Activated CD4-positive, alpha-beta T cell treated with anti-CD3 and anti-CD28 coated beads, Interleukin-2, amount 50 U/mL, for 24 hours (primary cell): ENCODE data around the gene ZNF408.
"Not testable (repeated sequence)": the region's sequence is repeated elsewhere in the genome, so short reads cannot be mapped to it uniquely, and the experiment has no call there.

ENCODE experiments used
- DNase-seq, 2 donors: peaks; one replicate each; pipeline ENCODE4 v3.0.0-alpha.2; 2020; ENCODE audit warnings: low read depth in 1 of 2, low spot score in 1 of 2

The ZNF408 gene

DNA sequence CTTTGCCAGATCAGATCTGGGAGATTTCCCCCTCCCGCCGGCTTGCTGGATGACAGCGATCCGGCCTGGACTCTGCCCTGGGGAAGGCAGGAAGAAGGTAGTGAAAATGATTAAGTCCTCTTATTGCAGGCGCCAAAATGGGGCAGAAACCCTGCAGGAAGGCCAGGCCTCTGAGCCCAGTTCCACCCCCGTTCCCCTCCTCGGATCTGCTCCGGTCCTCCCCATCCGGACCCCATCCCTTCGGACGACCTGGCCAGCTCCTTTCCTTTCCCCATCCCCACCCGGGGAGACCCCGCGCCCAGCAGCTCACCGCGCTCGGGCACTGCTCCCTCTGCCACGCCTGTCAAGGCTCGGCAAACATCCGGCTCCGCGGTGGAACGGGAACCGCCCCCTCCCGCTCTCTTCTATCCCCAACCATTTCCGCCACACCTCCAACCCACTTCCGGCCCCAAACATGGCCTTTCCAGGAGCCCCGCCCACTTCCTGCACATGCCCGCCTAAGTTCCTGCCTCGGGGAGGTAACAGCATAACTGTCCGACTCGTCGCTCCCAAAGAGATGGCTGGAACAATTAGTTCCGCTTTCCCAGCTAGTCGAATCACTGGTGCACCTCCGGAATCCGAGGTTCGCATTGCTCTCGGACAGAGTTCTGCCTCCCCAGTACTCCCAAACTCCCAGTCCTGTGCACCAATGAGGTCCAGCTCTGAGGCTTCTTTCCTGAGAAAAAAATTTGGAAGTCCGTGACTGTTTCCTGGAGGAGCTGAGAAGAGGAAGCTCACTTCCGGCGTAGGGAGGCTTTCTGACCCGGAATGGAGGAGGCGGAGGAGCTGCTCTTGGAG is at the start of gene ZNF408, which contains the start of gene ARHGAP1:
Gene ZNF408 (plus strand): TSS at position 791 of the 837 bp plus-strand sequence. CDS start 17 bp downstream, at position 808.
Gene ARHGAP1 (minus strand): TSS at position 379 of the 837 bp plus-strand sequence. CDS start 4,512 bp downstream, outside the sequence.
- peak; percentile 98 to 99 for DNase-seq

DNA sequence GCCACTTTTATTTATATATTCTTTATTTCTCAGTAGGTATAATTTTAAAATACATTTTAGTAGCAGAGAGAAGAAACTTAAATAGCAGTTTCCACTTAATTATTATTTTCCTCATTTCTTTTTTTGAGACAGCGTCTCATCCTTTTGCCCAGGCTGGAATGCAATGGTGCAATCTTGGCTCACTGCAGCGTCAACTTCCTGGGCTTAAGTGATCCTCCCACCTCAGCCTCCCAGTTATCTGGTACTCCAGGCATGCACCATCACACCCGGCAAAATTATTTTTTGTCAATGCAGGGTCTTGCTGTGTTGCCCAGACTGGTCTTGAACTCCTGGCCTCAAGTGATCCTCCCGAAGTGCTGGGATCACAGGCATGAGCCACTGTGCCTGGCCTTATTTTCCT is 45.2 kb upstream of the ZNF408 start:
- DNase-seq: no peak

DNA sequence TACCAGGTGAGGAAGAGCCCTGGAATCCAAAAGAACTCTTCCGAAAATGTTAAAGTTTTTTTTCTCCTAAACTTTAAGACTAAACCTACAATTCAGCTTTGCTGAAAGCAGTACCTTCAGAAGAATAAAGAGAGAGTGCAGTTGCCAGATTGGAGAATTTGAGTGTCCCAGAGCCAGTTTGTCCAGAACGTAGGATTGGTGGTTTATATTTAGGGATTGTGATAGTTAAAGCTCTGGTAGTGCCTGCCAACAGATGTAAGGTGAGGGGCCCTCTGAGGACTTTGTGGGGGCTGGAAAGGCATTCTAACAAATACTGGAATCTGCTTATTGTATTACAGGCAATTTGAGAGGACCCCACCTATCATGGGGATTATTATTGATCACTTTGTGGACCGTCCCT is 43.6 kb upstream of the ZNF408 start:
- DNase-seq: no peak

DNA sequence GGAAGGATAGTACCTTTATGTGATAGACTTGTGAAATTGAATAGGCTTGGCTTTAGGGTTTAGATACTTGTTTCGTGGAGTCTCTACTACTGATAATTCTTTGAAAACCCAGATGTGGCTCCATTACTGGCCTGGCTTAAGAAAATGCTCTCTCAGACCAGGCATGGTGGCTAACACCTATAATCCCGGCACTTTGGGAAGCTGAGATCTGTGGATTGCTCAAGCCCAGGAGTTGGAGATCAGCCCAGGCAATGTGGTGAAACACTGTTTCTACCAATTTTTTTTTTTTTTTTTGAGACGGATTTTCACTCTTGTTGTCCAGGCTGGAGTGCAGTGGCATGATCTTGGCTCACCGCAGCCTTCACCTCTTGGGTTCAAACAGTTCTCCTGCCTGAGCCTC is 42.6 kb upstream of the ZNF408 start:
- DNase-seq: no peak

DNA sequence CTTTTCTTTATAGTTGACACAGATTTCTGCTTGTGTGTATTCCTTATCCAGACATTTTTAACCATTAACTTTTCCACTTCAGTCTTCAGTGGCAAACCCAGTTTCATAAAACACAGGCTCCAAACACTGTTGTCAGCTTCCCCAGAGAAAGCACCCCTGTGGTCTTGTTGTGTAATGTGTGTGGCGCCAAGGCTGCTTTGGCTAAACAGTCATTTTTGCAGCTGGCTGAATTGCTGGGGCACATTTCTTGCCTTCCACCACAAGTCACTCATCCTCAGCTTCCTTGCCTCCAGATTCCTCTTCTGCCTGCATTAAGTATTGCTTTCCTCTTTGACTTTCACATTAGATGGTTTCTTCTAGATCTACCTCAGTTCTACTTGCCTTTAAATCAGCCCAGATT is 40.9 kb upstream of the ZNF408 start:
- no peak for DNase-seq

DNA sequence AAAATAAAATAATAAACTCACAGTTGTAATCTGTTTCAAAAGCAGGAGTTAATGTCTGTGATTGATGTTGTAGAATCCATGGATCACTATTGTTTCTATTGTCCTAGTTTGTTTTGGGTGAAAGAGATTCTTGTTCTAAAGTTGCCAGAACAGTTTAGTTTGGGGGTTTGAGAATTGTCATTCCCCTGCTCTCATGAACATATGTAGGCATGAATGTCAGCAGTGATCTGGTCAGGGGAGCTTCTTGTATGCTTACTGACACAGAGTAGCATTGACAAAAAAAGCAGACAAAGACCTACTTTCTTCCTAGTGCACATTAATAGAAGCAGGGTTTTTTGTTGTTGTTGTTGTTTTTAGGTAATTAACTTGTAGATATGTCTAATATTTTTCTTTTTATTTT is 39.0 kb upstream of the ZNF408 start:
- no peak for DNase-seq

DNA sequence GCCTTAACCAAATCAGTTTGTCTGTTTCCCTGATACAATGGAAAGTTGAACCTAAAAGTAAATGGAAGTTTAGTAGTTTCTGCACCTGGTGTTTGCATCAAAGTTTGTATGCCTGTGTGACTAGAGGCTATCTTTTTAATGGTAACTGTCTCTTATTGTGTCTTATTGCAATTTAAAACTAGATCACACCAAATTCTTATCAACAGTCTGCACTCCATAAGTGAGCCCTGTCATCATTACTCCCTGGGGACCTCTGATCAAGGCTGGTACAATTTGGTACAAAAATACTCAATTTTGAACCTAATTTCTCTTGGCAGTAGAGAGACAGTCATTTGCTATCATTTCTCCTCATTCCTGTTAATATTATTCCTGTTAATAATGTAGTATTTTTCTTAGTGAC is 38.5 kb upstream of the ZNF408 start:
- no peak for DNase-seq

DNA sequence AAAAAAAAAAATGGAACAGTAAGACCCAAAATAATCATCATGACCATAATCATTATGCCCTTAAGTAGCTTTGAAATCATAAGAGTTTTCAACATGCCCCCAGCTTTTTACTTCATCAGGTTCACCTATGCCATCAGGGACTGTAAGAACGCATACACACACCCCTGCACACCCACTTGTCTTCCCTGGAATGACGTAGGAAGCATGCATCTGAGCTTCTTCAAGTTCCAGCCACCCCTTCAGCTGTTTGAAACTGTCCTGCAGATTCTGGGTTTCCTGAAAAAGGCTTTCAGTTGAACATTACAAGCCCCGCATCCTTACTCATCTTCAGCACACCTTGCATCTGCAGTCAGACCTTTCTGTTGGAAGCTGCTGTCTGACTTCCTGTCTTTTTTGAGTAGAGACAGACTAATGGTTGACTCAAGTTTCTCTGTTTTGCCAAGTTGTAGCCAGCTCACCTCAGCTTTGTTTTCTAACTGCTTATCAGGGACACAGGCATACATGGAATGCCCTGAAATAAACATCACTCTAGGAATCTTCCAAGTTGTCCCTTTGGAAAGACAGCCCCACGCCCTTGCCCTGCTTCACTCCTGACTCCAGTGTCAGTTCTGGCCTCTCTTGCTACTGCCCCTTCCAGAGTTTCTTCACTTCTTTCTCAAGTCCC is 37.4 kb upstream of the ZNF408 start:
- DNase-seq: no peak

DNA sequence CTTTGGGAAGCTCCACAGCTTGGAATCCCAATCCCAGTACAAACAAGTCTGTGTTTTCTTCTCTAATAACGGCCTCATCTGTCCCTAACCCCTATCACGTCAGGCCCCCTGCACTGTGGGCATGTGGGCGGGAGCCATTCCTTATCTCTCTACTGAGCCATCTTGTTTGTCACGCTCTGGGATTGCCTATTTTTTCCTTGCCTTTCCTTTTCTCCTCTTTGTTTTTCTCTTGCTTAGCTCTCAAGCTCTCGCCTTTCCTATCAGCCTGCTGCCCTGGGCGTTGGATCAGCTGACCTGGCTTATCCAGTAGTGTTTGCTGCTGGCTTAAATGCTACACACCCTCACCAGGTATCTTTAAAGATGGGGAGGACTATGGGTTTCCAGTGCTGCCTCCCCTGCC is 36.2 kb upstream of the ZNF408 start:
- DNase-seq: no peak

DNA sequence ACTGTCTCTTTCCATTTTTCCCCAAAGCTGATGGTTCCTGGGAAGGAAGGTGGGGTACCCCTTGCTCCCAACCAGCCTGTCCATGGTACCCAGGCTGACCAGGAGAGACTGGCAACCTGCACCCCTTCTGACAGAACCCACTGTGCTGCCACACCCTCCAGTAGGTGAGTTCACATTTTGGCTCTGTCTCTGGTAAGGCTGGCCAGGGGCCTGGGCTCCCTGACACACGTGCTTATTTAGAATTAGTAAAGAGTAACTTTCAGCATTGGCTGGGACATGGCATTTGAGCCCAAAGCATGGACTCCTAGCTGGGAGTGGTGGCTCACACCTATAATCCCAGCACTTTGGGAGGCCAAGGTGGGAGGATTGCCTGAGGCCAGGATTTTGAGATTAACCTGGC is 35.5 kb upstream of the ZNF408 start:
- no peak for DNase-seq

DNA sequence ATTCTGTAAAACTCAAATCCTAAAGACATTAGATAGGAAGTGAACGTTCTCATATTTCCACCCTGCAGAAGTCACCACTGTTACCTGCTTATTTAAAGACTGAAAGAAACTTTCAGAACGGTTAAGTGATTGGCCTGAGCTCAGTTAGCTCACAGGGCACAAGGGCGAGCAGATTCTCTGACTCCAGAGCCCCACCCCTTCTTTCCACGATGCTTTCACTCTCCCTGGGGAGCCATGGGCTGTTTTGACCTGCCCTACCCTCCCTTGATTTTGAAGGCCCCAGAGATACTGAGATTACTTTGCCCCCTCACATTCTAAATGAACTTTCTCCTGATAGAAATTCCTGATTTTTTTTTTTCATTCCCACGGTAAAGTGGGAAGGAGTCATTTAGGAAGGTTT is 34.3 kb upstream of the ZNF408 start:
- no peak for DNase-seq

DNA sequence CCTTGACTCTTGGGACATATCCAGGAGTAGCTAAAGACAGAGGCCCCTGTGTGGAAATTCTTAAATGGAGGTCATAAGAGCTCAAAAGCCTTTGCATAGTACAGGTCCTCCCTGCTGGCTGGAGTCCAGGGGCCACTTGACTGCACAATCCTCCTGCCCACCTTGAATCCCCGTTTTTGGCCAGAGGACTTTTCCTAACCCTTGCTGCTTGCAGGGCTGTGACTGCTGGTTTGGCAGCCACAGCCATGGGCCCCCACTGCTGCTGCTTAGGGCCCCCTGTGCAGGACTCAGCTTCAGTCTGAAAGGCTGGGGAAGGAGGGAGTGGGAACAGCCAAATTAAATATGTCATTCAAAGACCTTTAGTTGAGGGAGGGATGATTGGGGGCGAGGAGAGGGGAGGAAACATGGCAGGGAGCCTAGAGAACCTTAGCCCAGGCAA is 33.8 kb upstream of the ZNF408 start:
- no peak for DNase-seq

DNA sequence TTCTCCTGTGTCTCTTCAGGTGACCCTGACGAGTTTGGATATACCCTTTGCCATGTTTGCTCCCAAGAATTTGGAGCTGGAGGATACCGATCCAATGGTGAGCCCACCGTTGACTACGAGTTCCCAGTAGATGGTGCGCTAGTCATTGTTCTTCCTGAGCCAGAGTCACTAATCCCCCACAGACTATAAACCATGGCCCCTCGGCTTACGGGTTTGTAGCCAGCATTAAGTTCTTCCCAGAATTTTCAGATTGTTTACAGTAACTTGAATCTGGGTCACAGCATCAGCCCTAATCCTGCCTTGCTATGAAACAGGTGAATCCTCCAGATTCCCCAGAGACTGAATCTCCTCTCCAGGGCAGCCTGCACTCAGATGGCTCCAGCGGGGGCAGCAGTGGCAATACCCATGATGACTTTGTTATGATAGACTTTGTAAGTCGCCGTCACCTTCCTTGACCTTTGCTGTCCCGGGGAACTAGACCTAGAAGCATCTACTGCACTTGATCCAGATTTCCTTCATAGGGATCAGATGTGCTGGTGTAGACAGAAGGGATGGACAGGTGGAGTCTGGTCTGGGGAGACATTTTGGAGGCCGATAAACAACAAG is 32.2 kb upstream of the ZNF408 start:
- no peak for DNase-seq

DNA sequence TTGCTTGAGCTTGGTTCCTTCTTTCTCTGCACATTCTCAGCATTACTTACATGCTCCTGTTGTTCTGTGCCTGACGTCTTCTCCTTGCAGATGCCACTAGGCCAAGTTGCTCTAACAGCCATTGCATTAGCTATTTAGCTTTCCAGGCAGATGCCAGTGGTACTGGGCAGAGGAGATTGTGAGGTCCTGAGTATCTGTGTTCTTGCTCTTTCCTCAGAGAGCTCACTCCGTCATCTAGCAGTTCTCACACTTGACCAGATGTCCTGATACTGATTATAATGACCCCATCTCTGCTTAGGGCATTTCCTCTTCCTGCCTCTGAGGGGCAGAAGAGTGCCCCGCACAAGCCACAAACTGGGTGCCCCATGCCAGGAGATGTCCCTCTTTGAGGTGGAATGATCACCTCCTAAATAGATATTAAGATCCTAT is 31.1 kb upstream of the ZNF408 start:
- no peak for DNase-seq

DNA sequence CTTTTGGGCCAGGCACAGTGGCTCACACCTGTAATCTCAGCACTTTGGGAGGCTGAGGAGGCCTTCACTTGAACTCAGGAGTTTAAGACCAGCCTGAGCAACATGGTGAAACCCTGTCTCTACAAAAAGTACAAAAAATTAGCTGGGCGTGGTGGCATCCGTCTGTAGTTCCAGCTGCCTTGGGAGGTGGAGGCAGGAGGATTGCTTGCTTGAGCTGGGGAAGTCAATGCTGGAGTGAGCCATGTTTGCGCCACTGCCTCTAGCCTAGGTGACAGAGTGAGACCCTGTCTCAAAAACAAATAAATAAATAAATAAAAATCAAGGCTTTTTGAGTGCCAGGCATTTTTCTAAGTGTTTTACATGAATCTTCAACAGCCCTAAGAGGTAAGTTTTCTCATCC is 30.3 kb upstream of the ZNF408 start:
- DNase-seq: not testable (repeated sequence)

DNA sequence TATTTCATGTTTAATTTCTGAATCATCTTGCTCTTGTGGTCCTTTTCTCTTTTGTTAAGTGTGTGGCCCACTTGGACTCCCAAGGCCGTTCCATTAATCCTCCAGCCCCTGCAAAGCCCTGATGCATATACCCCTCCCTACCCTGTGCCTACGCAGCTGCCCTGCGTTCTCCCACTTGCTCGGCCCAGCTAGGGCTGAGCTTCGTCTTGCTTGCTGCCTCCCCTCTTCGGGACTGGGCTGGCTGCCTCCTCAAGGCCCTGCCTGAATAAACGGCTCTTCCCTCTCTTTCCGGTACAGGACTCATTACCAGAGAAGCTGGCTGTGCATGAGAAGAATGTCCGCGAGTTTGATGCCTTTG is 28.9 kb upstream of the ZNF408 start:
- no peak for DNase-seq

DNA sequence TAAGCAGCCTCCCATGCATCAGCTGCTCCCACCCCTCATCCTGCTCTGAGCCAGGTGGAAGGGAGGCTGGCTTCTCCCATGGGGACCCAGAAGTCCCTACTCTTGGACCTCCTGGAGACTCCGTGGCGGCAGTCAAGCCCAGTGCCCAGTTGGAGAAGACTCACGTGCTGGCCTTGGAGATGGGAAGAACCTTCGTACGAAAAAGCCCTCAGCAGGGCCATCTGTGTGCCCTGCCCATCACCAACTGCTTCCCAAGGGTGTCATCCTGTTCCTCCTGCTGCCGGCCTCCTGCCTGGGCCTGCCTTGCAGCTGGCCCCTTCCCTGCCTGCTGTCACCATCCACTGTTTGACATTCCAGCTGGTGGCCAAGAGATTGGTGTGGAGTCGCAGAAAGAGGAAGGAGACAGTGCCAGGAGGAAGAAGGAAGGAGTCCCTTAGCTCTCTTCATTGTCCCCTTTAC is 28.4 kb upstream of the ZNF408 start:
- DNase-seq: no peak

DNA sequence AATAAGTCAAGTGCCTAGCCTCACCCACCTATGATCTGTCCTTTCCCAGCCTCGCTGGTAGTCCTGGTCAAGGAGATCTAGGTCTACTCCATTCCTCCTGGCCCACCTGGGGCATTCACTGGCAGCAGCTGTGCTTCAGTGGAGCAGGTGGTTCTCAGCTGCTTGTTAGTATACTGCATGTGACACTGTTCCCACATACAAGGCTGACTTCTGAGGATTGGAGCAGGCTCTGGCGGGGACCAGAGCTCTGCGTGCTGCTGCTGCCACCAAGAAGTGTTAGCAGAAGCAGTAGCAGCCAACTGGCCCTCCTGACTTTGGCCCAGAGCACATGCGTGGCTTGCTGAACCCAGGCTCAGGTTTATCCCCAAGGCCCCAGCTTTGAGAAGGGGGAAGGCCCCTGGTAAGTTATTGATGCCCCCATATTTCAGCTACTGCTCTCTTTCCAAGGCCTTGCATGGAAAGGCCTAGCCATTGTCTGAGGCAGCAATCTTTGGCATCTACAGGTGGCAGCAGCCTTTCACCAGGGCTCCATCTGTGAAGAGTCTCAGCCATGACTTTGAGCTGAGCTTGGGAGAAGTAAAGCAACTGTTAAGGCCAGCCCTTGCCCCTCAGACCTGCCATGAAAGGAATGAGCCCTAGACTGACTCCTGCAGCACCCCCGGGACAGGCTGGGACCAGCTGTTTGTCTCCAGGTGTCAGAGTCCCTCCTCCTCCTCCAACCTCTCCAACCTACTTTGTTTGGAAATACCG is 26.9 kb upstream of the ZNF408 start:
- no peak for DNase-seq

DNA sequence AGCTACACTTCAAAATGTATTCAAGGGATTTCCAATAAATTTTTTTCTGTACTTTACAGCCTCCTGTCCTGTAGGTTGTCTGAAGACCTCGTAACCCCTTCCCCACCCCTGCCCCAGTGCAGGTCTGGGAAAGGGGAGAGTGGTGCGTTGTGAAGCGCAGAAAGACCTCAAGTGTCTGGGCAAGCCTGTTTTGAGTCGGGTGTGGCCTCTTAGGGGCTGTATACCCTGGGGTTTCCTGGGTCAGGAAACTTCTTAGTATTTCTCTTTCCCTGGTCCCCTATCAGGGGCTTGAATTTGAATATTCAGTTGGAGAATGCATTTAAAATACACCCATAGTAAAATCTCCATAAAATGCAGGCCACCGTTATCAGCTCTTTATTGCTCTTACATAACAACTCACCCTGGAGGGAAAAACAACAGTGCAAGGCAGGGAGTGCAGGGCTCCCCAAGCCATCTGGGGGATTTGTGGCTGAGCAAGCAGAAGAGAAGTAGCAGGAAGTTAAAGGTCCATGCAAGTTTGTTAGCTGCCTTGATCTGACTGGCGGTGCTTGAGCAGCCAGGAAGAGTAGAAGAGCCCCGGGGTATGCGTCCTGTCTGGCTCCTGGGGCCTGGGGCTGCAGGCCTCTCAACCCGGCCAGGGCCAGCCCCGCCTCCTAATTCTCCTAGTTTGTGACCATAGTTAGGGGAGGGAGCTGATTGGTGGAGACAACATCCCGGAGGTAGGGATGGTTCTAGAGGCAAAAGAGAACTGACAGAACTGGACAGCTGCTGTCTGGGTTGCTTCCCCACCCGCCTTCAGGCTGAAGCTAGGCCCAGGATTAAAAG is 26.2 kb upstream of the ZNF408 start:
- DNase-seq: no peak

DNA sequence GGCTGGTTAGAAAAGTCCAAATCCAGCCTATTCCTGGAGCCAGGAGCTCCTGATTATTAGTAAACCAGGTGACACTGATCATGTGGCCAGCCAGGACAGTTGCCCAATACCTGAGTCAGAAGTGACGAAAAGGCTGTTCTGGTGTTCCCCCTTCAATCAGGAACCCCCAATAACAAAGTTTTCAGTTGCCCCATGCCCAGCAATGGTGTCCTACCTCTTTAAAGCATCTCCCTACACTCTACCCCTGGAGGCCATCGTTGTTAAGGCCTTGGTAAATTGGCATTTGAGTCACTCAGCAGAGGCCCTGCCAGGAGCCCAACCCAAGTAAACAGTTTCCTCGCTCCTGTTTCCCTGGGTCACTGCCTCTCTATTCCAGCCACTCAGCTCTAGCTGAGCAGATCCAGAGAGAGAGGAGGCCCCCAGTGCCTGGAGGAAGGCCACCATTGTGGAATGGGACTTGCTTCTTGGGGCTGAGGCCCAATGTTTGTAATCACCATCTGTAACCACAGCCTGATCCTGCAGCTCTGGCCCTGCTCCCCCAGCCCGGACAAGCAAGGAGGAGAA is 25.5 kb upstream of the ZNF408 start:
- DNase-seq: no peak
